ENCODE measurements around the gene HNF4A. TPM values are rescaled to one million over a fixed set of nuclear protein-coding genes. Genes with fewer than 3 reads are reported as not detected.

HNF4A gene
- total RNA-seq, 3 donors from 2014 or later (not counting 1 experiment from before 2014, with no cell fraction given) = not detected

GRCh38 chr20:44390280-44390679 lies 34.8 kb downstream of the HNF4A start:
- Mint-ChIP-seq H3K9me3 (no peaks in the 10 kb centered on the region), H3K27ac (no peak overlapping the region), H3K36me3 (no peaks in the 10 kb centered on the region), H3K4me3 (no peak overlapping the region), H3K4me1 (peaks cover 11 to 20% of the 10 kb centered on the region in 2 donors), H3K27me3 (ENCODE audit: low read depth in 2 of 2) (peaks cover 7 to 10% of the 10 kb centered on the region in 2 donors)
- peaks cover 3% of the 10 kb centered on the region for H3K27me3 ChIP-seq (ENCODE audit: control insufficient read depth, insufficient read depth, low read length)
- peaks cover 6% of the 10 kb centered on the region for H3K4me1 ChIP-seq (ENCODE audit: control insufficient read depth, insufficient read depth, low read length)
- no peak for TF ChIP-seq CTCF (IDR thresholded peaks at IDR 0.05)
- no peaks in the 10 kb centered on the region for H3K9me3 ChIP-seq (ENCODE audit: control insufficient read depth, insufficient read depth, low read length)
- no peak for ATAC-seq
- no peak for DNase-seq
- intact Hi-C loops (cut with micrococcal nuclease) = no loop called here
- H3K36me3 ChIP-seq (ENCODE audit: control insufficient read depth, insufficient read depth, low read length) = no peaks in the 10 kb centered on the region
- no peak overlapping the region for H3K4me3 ChIP-seq (ENCODE audit: low read length)
- whole genome bisulfite sequencing (ENCODE audit: insufficient coverage) = 80% methylated on average over 5 of the region's 5 CpGs
- no peak overlapping the region for H3K27ac ChIP-seq (ENCODE audit: low read length)

- H3K4me1 Mint-ChIP-seq = peaks cover 11 to 20% of the 10 kb centered on the region in 2 donors
- no peak for TF ChIP-seq CTCF (IDR thresholded peaks at IDR 0.05)
- no peaks in the 10 kb centered on the region for H3K9me3 Mint-ChIP-seq
- no peaks in the 10 kb centered on the region for H3K36me3 Mint-ChIP-seq
- H3K36me3 ChIP-seq (ENCODE audit: control insufficient read depth, insufficient read depth, low read length) = no peaks in the 10 kb centered on the region
- H3K9me3 ChIP-seq (ENCODE audit: control insufficient read depth, insufficient read depth, low read length) = no peaks in the 10 kb centered on the region
- H3K27ac Mint-ChIP-seq = no peak overlapping the region
- H3K27ac ChIP-seq (ENCODE audit: low read length) = no peak overlapping the region
- ATAC-seq = no peak
- no peak overlapping the region for H3K4me3 Mint-ChIP-seq
- WGBS (ENCODE audit: insufficient coverage) = 93% methylated on average over 7 of the region's 8 CpGs
- no peak for DNase-seq
- no peaks in the 10 kb centered on the region for H3K27me3 ChIP-seq (ENCODE audit: control insufficient read depth, insufficient read depth, low read length)
- intact Hi-C loops (cut with micrococcal nuclease) = no loop called here
- no peak overlapping the region for H3K4me3 ChIP-seq (ENCODE audit: low read length)
- peaks cover 5 to 10% of the 10 kb centered on the region in 2 donors for H3K27me3 Mint-ChIP-seq (ENCODE audit: low read depth in 2 of 2)
- peaks cover 6% of the 10 kb centered on the region for H3K4me1 ChIP-seq (ENCODE audit: control insufficient read depth, insufficient read depth, low read length)
These were observed 36.7 kb downstream of the HNF4A start for GRCh38 chr20:44392088-44392775.

- Mint-ChIP-seq H3K36me3 (no peaks in the 10 kb centered on the region), H3K27me3 (ENCODE audit: low read depth in 2 of 2) (peaks cover 3 to 10% of the 10 kb centered on the region in 2 donors), H3K4me3 (no peak overlapping the region), H3K27ac (no peak overlapping the region), H3K4me1 (peaks cover 11 to 14% of the 10 kb centered on the region in 2 donors), H3K9me3 (no peaks in the 10 kb centered on the region)
- intact Hi-C loops (cut with micrococcal nuclease) = no loop called here
- H3K9me3 ChIP-seq (ENCODE audit: control insufficient read depth, insufficient read depth, low read length) = no peaks in the 10 kb centered on the region
- H3K4me3 ChIP-seq (ENCODE audit: low read length) = no peak overlapping the region
- H3K27ac ChIP-seq (ENCODE audit: low read length) = no peak overlapping the region
- no peak for DNase-seq
- no peaks in the 10 kb centered on the region for H3K36me3 ChIP-seq (ENCODE audit: control insufficient read depth, insufficient read depth, low read length)
- H3K4me1 ChIP-seq (ENCODE audit: control insufficient read depth, insufficient read depth, low read length) = peaks cover 6% of the 10 kb centered on the region
- no peak for ATAC-seq
- no peak for TF ChIP-seq CTCF (IDR thresholded peaks at IDR 0.05)
- WGBS (ENCODE audit: insufficient coverage) = 79% methylated on average over 5 of the region's 5 CpGs
- H3K27me3 ChIP-seq (ENCODE audit: control insufficient read depth, insufficient read depth, low read length) = no peaks in the 10 kb centered on the region
These were observed 37.5 kb downstream of the HNF4A start for GRCh38 chr20:44392776-44393607.
